Fibroblast of the aortic adventitia (primary cell): Measurements from ENCODE around the gene ZNF160. TPM values are rescaled to one million over a fixed set of nuclear protein-coding genes. Genes with fewer than 3 reads are reported as not detected.

Experiments
- DNase-seq: peaks from one replicate; pipeline ENCODE4 v3.0.0-alpha.2; 2010; ENCODE audit warnings: low read depth
- H3K4me3 ChIP-seq: 2 replicates; pipeline ENCODE4 v1.5.1; 2011; ENCODE audit warnings: low read depth, mild to moderate bottlenecking, control low read depth, low read length, moderate library complexity
- total RNA-seq: library from RNA; depleted of rRNA; stranded (reverse); fragments of >200 nt; gene quantifications from 2 replicates; pipeline ENCODE4 v1.2.3, GENCODE V29; 2012; ENCODE audit warnings: low replicate concordance
- TF ChIP-seq, protein P1 (sequence below): IDR thresholded peaks from 2 replicates; pipeline ENCODE4 v1.5.1; 2011; ENCODE audit warnings: mild to moderate bottlenecking, low read length, control low read depth, inconsistent platforms; ENCODE audit not compliant: insufficient read depth

ZNF160 gene
- total RNA-seq, 1 donor = 32.4 TPM

DNA sequence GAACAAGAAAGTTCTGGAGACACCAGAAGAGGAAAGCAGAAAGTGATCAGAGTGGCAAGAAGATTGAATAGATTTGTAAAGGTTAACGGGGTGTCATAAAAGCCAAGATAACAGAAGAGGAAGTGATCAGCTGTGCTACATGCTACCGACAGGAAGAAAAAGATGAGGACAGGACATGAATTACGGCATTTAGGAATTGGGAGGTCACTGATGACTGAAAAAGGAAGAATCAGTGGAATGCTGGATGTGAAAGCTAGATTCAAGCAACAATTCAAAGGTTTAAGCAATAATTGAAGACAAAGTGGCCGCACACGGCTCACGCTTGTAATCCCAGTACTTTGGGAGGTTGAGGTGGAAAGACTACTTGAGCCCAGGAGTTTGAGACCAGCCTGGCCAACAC lies 15.1 kb downstream of the ZNF160 start:
- DNase-seq = no peak
- TF ChIP-seq, protein P1, sequence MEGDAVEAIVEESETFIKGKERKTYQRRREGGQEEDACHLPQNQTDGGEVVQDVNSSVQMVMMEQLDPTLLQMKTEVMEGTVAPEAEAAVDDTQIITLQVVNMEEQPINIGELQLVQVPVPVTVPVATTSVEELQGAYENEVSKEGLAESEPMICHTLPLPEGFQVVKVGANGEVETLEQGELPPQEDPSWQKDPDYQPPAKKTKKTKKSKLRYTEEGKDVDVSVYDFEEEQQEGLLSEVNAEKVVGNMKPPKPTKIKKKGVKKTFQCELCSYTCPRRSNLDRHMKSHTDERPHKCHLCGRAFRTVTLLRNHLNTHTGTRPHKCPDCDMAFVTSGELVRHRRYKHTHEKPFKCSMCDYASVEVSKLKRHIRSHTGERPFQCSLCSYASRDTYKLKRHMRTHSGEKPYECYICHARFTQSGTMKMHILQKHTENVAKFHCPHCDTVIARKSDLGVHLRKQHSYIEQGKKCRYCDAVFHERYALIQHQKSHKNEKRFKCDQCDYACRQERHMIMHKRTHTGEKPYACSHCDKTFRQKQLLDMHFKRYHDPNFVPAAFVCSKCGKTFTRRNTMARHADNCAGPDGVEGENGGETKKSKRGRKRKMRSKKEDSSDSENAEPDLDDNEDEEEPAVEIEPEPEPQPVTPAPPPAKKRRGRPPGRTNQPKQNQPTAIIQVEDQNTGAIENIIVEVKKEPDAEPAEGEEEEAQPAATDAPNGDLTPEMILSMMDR = no peak
- no peak overlapping the region for H3K4me3 ChIP-seq

DNA sequence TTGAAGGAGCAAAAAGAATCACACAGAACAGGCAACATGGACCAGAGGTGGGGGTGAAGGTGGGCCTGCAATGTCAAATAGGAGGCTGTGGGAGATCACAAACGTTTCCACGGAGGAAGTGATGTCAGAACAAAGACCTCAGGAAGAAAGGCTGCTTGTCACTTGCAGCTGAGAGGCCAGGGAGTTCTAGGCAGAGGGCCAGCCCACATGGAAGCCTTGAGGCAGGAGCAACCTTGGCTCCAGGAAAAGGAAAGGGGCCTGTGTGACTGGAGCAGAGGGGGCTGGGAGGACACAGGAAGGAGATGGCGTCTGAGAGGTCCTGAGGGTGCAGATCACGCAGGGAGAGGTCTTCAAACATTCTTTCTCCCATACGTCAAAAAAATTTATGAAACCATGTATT lies 16.3 kb downstream of the ZNF160 start:
- peak; percentile 6 for DNase-seq
- TF ChIP-seq, protein P1 = no peak
- no peak overlapping the region for H3K4me3 ChIP-seq

DNA sequence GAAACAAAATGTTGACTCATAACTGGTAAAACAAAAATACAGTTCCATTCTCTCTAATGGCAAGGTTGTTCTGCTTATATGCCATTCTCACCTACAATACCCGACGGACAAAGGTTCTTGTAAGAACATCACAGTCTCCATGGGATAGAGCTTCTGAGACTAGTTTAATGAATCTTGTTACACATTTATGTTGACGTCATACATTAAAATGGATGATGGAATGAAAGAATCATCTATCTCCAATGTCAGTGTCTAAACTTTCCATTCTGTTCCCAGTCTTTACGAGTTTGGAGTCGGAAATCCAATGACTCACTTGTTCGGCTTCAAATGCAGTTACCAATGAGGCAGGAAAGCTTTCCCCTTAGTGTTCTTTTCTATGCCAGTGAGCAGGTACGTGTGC lies 17.7 kb downstream of the ZNF160 start:
- H3K4me3 ChIP-seq = no peak overlapping the region
- DNase-seq = no peak
- TF ChIP-seq, protein P1 = no peak

DNA sequence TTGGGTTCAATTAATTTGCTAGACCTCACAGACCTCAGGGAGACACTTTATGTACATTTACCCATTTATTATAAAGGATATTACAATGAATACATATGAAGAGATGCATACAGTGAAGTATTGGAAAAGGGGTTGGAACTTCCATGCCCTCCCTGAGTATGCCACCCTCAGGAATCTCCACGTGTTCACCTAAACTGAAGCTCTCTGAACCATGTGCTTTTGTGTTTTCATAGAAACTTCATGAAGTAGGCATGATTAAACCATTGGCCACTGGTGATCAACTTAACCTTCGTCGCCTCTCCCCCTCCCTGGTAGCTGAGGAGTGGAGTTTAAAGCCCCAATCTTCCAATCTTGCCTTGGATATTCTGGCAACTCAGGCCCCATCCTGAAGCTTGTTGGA lies 20.3 kb downstream of the ZNF160 start:
- DNase-seq = no peak
- H3K4me3 ChIP-seq = no peak overlapping the region
- TF ChIP-seq, protein P1 = no peak

DNA sequence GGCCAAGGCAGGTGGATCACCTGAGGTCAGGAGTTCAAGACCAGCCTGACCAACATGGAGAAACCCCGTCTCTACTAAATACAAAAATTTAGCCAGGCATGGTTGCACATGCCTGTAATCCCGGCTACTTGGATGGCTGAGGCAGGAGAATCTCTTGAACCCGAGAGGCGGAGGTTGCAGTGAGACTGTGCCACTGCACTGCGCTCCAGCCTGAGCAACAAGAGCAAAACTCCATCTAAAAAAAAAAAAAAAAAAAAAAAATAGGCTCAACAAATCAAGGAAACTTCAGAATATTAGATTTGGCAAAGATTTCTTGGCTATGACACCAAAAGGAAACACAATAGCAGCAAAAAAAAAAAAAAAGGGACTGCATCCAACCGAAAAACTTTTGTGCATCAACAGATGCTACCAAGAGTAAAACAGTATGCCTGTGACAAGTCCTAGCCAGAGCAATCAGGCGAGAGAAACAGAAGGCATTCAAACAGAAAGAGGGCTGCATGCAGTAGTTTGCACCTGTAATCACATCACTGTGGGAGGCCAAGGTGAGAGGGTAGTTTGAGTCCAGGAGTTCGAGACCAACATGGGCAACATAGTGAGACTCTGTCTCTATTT lies 23.8 kb downstream of the ZNF160 start:
- TF ChIP-seq, protein P1 = no peak
- H3K4me3 ChIP-seq = no peak overlapping the region
- DNase-seq = no peak

DNA sequence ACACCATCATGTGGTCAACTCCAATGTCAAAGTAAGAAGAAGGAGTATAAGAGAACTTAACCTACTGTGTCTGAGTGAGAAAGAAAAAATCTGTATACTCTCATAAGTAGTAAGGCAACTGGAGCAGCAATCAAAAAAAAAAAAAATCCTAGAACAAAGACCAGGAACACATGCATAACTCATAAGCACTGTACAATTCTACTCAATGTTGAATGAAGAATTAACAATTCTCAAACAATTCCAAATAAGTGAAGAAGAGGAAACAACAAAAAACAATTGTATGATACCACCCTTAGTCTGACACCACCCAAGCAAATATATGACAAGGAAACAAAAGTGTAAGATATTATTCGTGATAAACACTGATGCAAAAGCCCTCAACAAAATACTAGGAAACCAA lies 24.6 kb downstream of the ZNF160 start:
- H3K4me3 ChIP-seq = no peak overlapping the region
- TF ChIP-seq, protein P1 = no peak
- no peak for DNase-seq

DNA sequence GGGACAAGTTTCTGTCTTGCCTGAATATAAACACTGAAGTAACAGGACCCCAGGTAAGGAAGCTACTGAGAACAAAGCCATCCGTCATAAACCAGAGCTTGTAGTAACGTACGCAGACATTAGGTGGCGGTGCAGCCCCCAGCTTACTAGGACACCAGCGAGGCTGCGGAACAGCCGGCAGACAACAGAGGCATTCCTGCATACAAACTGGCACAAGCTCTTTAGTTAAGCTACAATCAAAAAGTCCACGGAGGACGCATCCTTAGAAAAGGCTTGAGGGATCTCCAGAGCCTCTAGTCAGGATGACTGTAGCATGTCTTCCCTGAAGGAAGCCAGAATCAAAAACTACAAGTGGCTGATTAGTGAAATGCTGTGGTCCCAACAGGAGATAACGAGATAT lies 26.2 kb downstream of the ZNF160 start:
- no peak overlapping the region for H3K4me3 ChIP-seq
- peak; percentile 9 for DNase-seq
- TF ChIP-seq, protein P1 = peak; percentile 28
